H9 (cell line): ENCODE results near the gene VAV3. TPM values are rescaled to one million over a fixed set of nuclear protein-coding genes. Genes with fewer than 3 reads are reported as not detected.

Experiments used
- DNase-seq: peaks from one replicate; pipeline ENCODE4 v3.0.0-alpha.2; 2017
- H2AFZ ChIP-seq: one replicate; pipeline ENCODE4 v1.6.1; 2013; ENCODE audit warnings: mild to moderate bottlenecking, low read length, control low read depth, moderate library complexity
- H2AK5ac ChIP-seq: 2 replicates; pipeline ENCODE4 v1.6.1; 2013; ENCODE audit warnings: low read length, control low read depth, mixed read lengths; ENCODE audit not compliant: insufficient read length
- H2BK120ac ChIP-seq: one replicate; pipeline ENCODE4 v1.6.1; 2013; ENCODE audit warnings: low read depth, mild to moderate bottlenecking, low read length, control low read depth, inconsistent platforms; ENCODE audit not compliant: poor library complexity, severe bottlenecking
- H2BK12ac ChIP-seq: 2 replicates; pipeline ENCODE4 v1.6.1; 2013; ENCODE audit warnings: low read length, control low read depth, mixed read lengths, low read depth; ENCODE audit not compliant: insufficient read length
- H2BK15ac ChIP-seq: 2 replicates; pipeline ENCODE4 v1.6.1; 2013; ENCODE audit warnings: low read depth, low read length, control low read depth
- H2BK20ac ChIP-seq: one replicate; pipeline ENCODE4 v1.6.1; 2013; ENCODE audit warnings: low read depth, mild to moderate bottlenecking, low read length, control low read depth, inconsistent platforms; ENCODE audit not compliant: poor library complexity, severe bottlenecking
- H2BK5ac ChIP-seq: 2 replicates; pipeline ENCODE4 v1.6.1; 2013; ENCODE audit warnings: low read length, control low read depth, mixed read lengths; ENCODE audit not compliant: insufficient read length
- H3K14ac ChIP-seq: 2 replicates; pipeline ENCODE4 v1.6.1; 2013; ENCODE audit warnings: low read length, control low read depth; ENCODE audit not compliant: insufficient read depth
- H3K18ac ChIP-seq: 2 replicates; pipeline ENCODE4 v1.6.1; 2013; ENCODE audit warnings: low read depth, mild to moderate bottlenecking, mixed read lengths, low read length, control low read depth; ENCODE audit not compliant: insufficient read length
- H3K23ac ChIP-seq: 2 replicates; pipeline ENCODE4 v1.6.1; 2013; ENCODE audit warnings: low read length, control low read depth, mixed read lengths, low read depth; ENCODE audit not compliant: insufficient read length
- H3K23me2 ChIP-seq: 2 replicates; pipeline ENCODE4 v1.6.1; 2013; ENCODE audit warnings: low read depth, mild to moderate bottlenecking, mixed read lengths, low read length, control low read depth; ENCODE audit not compliant: insufficient read length, poor library complexity, severe bottlenecking
- H3K27ac ChIP-seq: 2 replicates; pipeline ENCODE4 v1.5.1; 2013; ENCODE audit warnings: low read length, control low read depth, mixed read lengths, low read depth; ENCODE audit not compliant: insufficient read length
- H3K27me3 ChIP-seq: 2 replicates; pipeline ENCODE4 v1.6.1; 2013; ENCODE audit warnings: low read length, control low read depth, inconsistent platforms; ENCODE audit not compliant: insufficient read depth
- H3K4ac ChIP-seq: 2 replicates; pipeline ENCODE4 v1.6.1; 2013; ENCODE audit warnings: low read depth, mild to moderate bottlenecking, control low read depth, inconsistent platforms, low read length, moderate library complexity
- H3K4me1 ChIP-seq: 2 replicates; pipeline ENCODE4 v1.6.1; 2013; ENCODE audit warnings: low read length, control low read depth, inconsistent platforms; ENCODE audit not compliant: insufficient read depth
- H3K4me2 ChIP-seq: 2 replicates; pipeline ENCODE4 v1.6.1; 2013; ENCODE audit warnings: low read length, control low read depth, mixed read lengths; ENCODE audit not compliant: insufficient read length, insufficient read depth
- H3K56ac ChIP-seq: 2 replicates; pipeline ENCODE4 v1.6.1; 2013; ENCODE audit warnings: low read depth, mild to moderate bottlenecking, mixed read lengths, low read length, control low read depth; ENCODE audit not compliant: insufficient read length
- H3K79me1 ChIP-seq: 2 replicates; pipeline ENCODE4 v1.6.1; 2013; ENCODE audit warnings: low read depth, mild to moderate bottlenecking, moderate library complexity, low read length, control low read depth, inconsistent platforms; ENCODE audit not compliant: insufficient read depth, poor library complexity, severe bottlenecking
- H3K79me2 ChIP-seq: 2 replicates; pipeline ENCODE4 v1.6.1; 2013; ENCODE audit warnings: low read length, control low read depth, inconsistent platforms; ENCODE audit not compliant: insufficient read depth
- H3K9ac ChIP-seq: 2 replicates; pipeline ENCODE4 v1.6.1; 2013; ENCODE audit warnings: low read length, control low read depth, mixed read lengths; ENCODE audit not compliant: insufficient read length; ENCODE audit errors: extremely low read depth
- H3K9me3 ChIP-seq: one replicate; pipeline ENCODE4 v1.6.1; 2013; ENCODE audit warnings: low read depth, low read length, inconsistent platforms; ENCODE audit not compliant: control insufficient read depth
- H3T11ph ChIP-seq: one replicate; pipeline ENCODE4 v1.6.1; 2013; ENCODE audit warnings: mild to moderate bottlenecking, low read length, control low read depth, inconsistent platforms
- H4K20me1 ChIP-seq: one replicate; pipeline ENCODE4 v1.6.1; 2013; ENCODE audit not compliant: control insufficient read depth, insufficient read length, insufficient read depth
- H4K5ac ChIP-seq: 2 replicates; pipeline ENCODE4 v1.6.1; 2013; ENCODE audit warnings: low read depth, mild to moderate bottlenecking, mixed read lengths, low read length, control low read depth; ENCODE audit not compliant: insufficient read length
- H4K8ac ChIP-seq: replicated peaks from 2 replicates; pipeline ENCODE4 v1.6.1; 2013; ENCODE audit warnings: low read length, control low read depth, mixed read lengths, low read depth; ENCODE audit not compliant: insufficient read length
- H4K91ac ChIP-seq: 2 replicates; pipeline ENCODE4 v1.6.1; 2013; ENCODE audit warnings: low read depth, mild to moderate bottlenecking, moderate library complexity, mixed read lengths, low read length, control low read depth; ENCODE audit not compliant: insufficient read length
- H3K27ac Mint-ChIP-seq, 3 experiments: 2 replicates in 2 of 3; 3 replicates in 1 of 3; pipeline ENCODE4 v1.8.0; 2020 to 2021; ENCODE audit warnings: mixed read lengths in 3 of 3, mild to moderate bottlenecking in 1 of 3, moderate library complexity in 1 of 3
- H3K27me3 Mint-ChIP-seq: 2 replicates; pipeline ENCODE4 v1.8.0; 2021; ENCODE audit warnings: low read depth, mild to moderate bottlenecking, moderate library complexity, mixed read lengths
- H3K36me3 Mint-ChIP-seq, 3 experiments: 2 replicates in 2 of 3; 3 replicates in 1 of 3; pipeline ENCODE4 v1.8.0; 2020 to 2021; ENCODE audit warnings: low read depth in 3 of 3, mixed read lengths in 3 of 3; ENCODE audit not compliant: insufficient read depth in 1 of 3
- H3K4me1 Mint-ChIP-seq, 2 experiments: 2 replicates each; pipeline ENCODE4 v1.8.0; 2020; ENCODE audit warnings: mixed read lengths in 2 of 2
- H3K4me3 Mint-ChIP-seq, 2 experiments: 2 replicates in 1 of 2; 3 replicates in 1 of 2; pipeline ENCODE4 v1.8.0; 2020 to 2021; ENCODE audit warnings: mild to moderate bottlenecking in 2 of 2, mixed read lengths in 2 of 2, moderate library complexity in 1 of 2
- H3K9me3 Mint-ChIP-seq, 2 experiments: 2 replicates in 1 of 2; 3 replicates in 1 of 2; pipeline ENCODE4 v1.8.0; 2020; ENCODE audit warnings: mild to moderate bottlenecking in 2 of 2, mixed read lengths in 2 of 2, moderate library complexity in 1 of 2
- CTCF ChIP-seq: fragments of 200-600 bp; sonication (generic); conservative IDR thresholded peaks from 3 replicates; pipeline ENCODE4 v1.8.0; 2021; ENCODE audit warnings: antibody characterized with exemption, mild to moderate bottlenecking
- WGBS: extraction: QIAGEN DNeasy Blood & Tissue Kit; methylation state at CpG from one replicate; pipeline ENCODE4 v1.1.7; 2013; ENCODE audit warnings: missing lambda C conversion rate, low lambda C conversion rate, mixed read lengths; ENCODE audit not compliant: insufficient read length; ENCODE audit errors: extremely low coverage; 5-methylcytosine and 5-hydroxymethylcytosine counted together
- total RNA-seq: library from RNA; stranded (reverse); gene quantifications from 2 replicates; pipeline ENCODE4 v1.2.1, GENCODE V29; 2021

VAV3 gene
- total RNA-seq, 1 experiment from 2014 or later = 5.1 TPM

- no peak overlapping the region for H3K9ac ChIP-seq
- no peak overlapping the region for H3K14ac ChIP-seq
- H3K56ac ChIP-seq = no peak overlapping the region
- no peak overlapping the region for H3K18ac ChIP-seq
- H2BK20ac ChIP-seq = no peak overlapping the region
- no peak overlapping the region for H4K91ac ChIP-seq
- no peak overlapping the region for H2BK12ac ChIP-seq
- no peak for TF ChIP-seq CTCF
- no peak overlapping the region for H2AFZ ChIP-seq
- H3K27ac ChIP-seq = no peak overlapping the region
- no peaks in the 10 kb centered on the region for H3K36me3 Mint-ChIP-seq
- H2BK120ac ChIP-seq = no peak overlapping the region
- no peak overlapping the region for H2BK5ac ChIP-seq
- H3T11ph ChIP-seq = no peak overlapping the region
- H3K4me1 ChIP-seq = no peaks in the 10 kb centered on the region
- no peaks in the 10 kb centered on the region for H3K79me1 ChIP-seq
- no peaks in the 10 kb centered on the region for H3K79me2 ChIP-seq
- no peak overlapping the region for H3K4me2 ChIP-seq
- H4K8ac ChIP-seq = no peak overlapping the region
- 0 out of 4 replicates have a peak, but pooled peaks cover 0 to 3% of the 10 kb centered on the region in 2 experiments for H3K4me1 Mint-ChIP-seq
- no peak overlapping the region for H3K23ac ChIP-seq
- H2BK15ac ChIP-seq = no peak overlapping the region
- H3K27ac Mint-ChIP-seq = no peak overlapping the region
- no peaks in the 10 kb centered on the region for H3K27me3 ChIP-seq
- H2AK5ac ChIP-seq = no peak overlapping the region
- no peaks in the 10 kb centered on the region for H3K23me2 ChIP-seq
- H3K4ac ChIP-seq = no peak overlapping the region
- no CpG with 5 or more reads among the region's 2 CpGs for WGBS
- H3K9me3 Mint-ChIP-seq = no peaks in the 10 kb centered on the region
- H3K4me3 Mint-ChIP-seq = no peak overlapping the region
- H3K9me3 ChIP-seq = no peaks in the 10 kb centered on the region
- H3K27me3 Mint-ChIP-seq = no peaks in the 10 kb centered on the region
- H4K20me1 ChIP-seq = no peaks in the 10 kb centered on the region
- no peak overlapping the region for H4K5ac ChIP-seq
- DNase-seq = no peak
Observed at GRCh38 chr1:107781245-107781644, 183.7 kb downstream of the VAV3 start.
